Astrocyte of the spinal cord (primary cell): ENCODE measurements around the gene WBP1.

Experiments used
- DNase-seq: peaks from one replicate; pipeline ENCODE4 v3.0.0; 2011; ENCODE audit warnings: low read depth, low spot score
- H3K4me3 ChIP-seq: 2 replicates; pipeline ENCODE4 v1.5.1; 2011; ENCODE audit warnings: low read depth, mild to moderate bottlenecking, low read length, moderate library complexity
- in situ Hi-C: cut with HindIII; loops from 2 replicates; pipeline ENCODE4 v1.10.0; 2017; ENCODE audit warnings: low sequenced_read_pairs
- TF ChIP-seq, protein P1 (sequence below): IDR thresholded peaks from 2 replicates; pipeline ENCODE4 v1.5.1; 2012; ENCODE audit warnings: low read depth, mild to moderate bottlenecking, low read length, inconsistent platforms

Gene WBP1

DNA sequence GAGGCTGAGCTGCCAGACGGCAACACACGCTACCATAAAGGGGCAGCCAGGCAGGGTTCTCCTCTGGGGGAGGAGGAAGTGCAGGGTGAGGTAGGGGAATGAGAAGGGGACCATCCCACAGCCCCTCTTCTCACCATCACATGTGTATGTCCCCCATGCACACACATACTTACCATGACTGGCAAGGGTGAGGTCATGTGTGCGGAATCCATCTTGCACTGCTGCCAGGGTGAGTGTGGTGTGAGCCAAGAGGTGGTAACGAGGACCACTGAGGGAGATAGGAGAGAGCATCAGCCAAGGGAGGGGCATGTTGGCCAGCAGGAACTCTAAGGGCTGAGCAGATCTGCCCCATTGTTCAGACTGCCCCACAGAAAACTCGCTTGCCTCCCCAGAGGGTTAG, 29.6 kb upstream of the WBP1 start:
- in situ Hi-C loops, result no loop called here
- TF ChIP-seq, protein P1, sequence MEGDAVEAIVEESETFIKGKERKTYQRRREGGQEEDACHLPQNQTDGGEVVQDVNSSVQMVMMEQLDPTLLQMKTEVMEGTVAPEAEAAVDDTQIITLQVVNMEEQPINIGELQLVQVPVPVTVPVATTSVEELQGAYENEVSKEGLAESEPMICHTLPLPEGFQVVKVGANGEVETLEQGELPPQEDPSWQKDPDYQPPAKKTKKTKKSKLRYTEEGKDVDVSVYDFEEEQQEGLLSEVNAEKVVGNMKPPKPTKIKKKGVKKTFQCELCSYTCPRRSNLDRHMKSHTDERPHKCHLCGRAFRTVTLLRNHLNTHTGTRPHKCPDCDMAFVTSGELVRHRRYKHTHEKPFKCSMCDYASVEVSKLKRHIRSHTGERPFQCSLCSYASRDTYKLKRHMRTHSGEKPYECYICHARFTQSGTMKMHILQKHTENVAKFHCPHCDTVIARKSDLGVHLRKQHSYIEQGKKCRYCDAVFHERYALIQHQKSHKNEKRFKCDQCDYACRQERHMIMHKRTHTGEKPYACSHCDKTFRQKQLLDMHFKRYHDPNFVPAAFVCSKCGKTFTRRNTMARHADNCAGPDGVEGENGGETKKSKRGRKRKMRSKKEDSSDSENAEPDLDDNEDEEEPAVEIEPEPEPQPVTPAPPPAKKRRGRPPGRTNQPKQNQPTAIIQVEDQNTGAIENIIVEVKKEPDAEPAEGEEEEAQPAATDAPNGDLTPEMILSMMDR, result no peak
- no peak for DNase-seq
- no peak overlapping the region for H3K4me3 ChIP-seq

DNA sequence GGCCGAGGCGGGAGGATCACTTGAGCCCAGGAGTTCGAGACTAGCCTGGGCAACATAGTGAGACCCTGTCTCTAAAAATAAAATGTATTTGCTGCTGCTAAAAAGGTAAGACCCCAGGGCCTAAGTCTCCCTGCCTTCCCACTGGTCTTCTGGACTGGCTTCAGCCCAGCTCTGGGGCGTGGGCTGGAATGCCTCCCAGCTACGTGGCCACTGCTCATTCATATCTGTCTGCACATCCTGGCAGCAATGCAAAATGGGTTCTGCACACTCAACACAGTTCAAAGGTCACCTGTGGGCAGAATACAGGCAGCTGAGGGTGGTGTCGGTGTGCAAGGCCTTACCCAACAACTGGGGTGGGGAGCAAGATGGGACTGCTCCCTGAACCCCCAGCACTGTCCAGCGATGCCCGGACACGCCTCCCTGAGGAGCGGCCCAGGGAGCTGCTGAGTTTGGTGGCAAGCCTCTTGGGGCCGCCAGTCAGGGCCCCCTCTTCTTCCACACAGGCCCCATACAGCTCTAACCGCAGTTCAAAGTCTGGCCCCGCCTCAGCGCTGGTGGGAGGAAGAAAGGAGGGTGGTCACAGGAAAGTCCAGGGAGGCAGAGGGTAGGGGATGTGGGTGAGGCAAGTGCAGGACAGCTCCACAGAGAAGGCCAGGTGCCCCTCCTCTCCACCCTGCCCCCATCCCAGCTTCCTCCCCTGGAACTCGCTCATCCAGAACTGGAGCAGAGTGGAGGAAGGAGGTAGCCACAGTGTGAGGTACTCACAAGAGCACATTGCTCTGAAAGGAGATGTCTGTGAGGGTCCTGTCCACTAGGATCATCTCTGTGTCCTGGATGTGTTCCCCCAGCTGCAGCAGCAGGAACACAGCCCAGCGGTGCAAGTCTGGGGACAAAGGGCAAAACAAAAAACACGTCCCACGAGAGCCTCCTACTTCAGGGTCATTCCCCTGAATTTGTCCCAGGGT, 28.5 kb upstream of the WBP1 start:
- in situ Hi-C loops, result no loop called here
- H3K4me3 ChIP-seq, result no peak overlapping the region
- TF ChIP-seq, protein P1, result no peak
- no peak for DNase-seq

DNA sequence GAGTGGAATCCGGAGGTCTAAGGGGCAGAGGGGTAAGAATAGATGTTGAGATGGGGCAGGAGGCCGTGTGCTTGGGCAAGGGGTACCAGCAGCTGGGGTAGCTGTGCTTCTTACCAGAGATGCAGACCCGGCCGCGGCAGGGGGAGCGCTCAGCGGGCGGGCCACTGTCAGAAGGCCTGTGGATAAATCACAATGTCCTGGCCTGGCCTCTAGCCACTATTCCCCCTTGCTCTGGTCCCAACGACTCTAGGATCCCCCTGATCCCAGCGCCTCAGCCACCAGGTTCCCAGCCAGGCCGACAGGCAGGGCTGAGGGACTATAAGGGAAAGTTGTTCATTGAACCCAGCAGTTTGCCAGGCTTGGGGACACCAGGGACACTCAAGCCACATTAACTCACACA, 27.7 kb upstream of the WBP1 start:
- no peak for DNase-seq
- H3K4me3 ChIP-seq, result no peak overlapping the region
- in situ Hi-C loops, result no loop called here
- TF ChIP-seq, protein P1, result no peak

DNA sequence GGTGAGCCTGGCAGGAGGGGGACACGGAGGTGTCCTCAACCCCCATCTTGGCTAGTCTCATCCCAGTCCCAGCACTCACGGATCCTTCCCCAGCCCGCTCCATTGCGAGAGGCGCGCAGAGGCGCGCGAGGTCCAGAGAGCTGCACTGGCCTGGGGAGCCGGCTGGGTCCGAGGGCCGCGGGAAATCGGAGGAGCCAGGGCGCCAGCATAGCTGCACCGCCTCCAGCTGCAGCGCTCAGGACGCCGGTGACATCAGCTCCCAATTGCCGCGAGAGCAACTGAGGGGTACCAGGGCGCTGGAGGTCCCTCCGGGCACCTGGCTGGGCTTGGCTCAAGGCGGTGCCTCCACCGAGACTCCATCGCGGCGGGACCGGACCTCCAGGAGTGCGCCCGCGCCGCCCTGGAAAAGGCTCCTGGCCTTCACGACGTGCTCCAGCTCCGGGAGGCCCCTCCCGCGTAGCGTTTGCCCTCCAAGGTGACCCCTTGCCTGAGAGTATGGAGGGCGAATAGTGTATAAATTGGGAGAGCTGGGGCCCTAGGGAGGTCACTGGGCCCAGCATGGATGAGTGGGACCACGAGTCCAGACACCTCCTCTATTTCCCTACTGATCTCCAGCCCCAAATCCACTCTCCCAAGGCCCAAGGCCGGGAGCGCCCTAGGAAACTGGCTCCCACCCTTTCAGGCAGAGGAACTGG, 22.0 kb upstream of the WBP1 start:
- no peak overlapping the region for H3K4me3 ChIP-seq
- no peak for DNase-seq
- TF ChIP-seq, protein P1, result no peak
- in situ Hi-C loops, result no loop called here

DNA sequence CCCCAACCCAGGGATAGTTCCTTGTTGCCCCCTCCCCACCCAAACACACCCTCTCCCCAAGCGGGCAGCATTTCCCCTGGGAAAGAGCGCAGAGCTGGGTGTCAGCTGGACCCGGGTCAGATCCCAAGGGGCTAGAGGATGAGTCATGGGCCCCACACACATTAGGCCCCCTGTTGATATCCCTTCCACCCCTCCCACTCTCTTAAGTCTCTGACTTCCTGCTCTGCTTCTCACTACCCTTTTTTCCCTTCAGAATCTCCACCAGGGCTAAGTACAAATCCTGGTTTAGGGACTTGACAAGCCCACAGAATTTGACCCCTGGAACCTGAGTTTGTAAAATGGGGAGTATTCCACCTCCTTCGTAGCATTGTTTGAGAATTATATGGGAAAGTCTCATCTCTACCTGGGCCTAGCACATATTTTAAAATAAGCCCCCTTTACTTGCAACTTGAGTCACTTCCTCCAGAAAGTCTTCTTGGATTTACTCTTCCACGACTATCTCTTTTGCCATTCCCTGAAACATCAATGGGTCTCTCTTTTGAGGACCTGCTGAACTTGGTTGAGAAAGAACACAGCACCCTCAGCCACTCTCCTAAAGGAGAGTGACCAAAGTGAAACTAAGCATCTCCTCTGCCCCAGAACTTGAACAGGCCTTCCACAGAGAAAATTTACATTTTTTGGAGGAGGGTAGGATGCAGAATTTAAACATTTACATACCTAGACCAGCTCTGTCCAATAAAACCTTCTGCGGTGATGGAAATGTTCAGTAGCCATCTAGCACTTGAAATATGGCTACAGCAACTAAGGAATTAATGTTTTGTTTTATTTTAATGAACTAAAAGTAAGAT, 21.2 kb upstream of the WBP1 start:
- in situ Hi-C loops, result no loop called here
- H3K4me3 ChIP-seq, result no peak overlapping the region
- peak; percentile 49 for DNase-seq
- TF ChIP-seq, protein P1, result no peak

DNA sequence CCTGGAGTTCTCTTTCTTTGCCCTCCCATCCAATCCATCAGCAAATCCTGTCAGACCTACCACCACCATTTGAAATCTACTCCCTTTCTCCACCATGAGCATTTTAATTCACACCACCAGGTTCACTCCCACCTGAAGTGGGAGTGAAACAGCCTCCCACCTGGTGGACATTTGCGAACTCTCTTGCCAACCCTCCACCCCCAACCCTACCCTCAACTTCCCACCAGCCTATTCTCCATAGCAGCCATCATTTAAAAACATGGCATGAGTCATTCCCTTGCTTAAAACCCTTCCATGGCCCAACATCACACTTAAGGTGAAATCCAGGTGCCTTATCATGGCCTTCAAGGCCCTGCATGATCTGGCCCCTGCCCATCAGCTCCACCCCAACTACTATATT, 20.0 kb upstream of the WBP1 start:
- no peak for DNase-seq
- TF ChIP-seq, protein P1, result no peak
- in situ Hi-C loops, result no loop called here
- no peak overlapping the region for H3K4me3 ChIP-seq
